ENCODE measurements around the gene OGDH.

Gene OGDH

DNA sequence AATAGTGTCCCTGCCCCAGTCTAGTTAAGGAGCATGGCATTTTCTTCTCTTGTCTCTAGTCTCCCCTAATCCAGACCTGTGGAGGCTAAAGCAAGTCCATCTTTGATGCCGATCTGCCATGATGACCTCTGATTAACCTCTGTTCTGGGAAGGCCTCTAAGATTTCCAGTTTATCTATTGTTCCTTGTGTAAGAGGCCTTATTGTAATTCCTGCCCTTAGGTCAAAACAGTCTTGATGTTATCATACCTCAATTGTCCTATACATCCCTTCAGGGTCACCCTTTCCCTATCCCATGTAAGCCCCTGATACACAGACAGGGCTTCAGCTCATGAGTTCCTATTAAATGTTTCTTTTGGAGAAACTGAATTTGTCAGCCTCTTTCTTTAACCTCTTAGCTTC, 137.3 kb downstream of the OGDH start:
- no peak for DNase-seq

GRCh38 chr7:44748045-44748947, 141.9 kb downstream of the OGDH start, which contains the start of gene ZMIZ2:
TSS of gene ZMIZ2 (plus strand) at chr7:44748847. CDS start at chr7:44756250, 7,403 bp downstream.
- DNase-seq, result peak; percentile 89 to 94

DNA sequence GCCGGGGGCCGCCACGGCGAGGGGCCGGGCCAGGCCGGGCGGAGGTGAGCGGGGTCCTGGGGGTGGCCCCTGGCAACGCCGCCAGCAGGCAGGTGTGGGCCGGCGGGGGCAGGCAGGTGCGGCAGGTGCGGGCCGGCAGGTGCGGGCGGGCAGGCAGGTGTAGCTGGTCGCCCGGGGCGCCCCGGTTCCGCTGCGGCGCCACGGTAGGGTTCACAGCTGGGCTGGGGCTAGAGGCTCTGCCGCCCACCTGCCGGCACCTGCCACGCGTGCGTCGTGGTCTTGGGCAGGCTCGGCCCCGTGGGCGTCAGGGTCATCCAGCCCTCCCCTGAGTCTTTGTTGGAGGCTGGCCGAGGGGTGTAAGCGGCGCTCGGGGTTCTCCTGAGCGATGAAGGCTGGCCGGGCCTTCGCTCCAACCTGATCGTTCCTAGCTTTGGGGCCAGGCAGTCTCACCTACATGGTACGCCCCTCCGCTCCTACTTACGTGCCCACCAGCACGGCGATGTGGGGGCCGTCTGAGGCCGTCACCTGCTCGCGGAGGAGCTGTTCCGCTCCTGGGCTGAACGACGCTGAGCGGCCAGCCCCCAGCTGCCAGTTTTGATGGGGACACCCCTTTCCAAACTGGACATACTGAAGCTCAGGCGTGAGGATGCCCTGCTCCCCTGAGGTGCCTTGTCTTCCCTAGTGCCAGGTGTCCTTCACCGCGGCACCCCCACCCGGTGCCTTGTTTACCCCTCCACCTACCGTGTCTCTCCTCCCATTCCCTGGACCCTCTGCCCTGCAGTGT, 142.7 kb downstream of the OGDH start:
- no peak for DNase-seq

GRCh38 chr7:44749992-44750391, 143.6 kb downstream of the OGDH start:
- no peak for DNase-seq

- no peak for DNase-seq
These were observed 144.0 kb downstream of the OGDH start for GRCh38 chr7:44750424-44750823.

GRCh38 chr7:44750921-44751571, 144.6 kb downstream of the OGDH start:
- peak; percentile 55 to 65 for DNase-seq

DNA sequence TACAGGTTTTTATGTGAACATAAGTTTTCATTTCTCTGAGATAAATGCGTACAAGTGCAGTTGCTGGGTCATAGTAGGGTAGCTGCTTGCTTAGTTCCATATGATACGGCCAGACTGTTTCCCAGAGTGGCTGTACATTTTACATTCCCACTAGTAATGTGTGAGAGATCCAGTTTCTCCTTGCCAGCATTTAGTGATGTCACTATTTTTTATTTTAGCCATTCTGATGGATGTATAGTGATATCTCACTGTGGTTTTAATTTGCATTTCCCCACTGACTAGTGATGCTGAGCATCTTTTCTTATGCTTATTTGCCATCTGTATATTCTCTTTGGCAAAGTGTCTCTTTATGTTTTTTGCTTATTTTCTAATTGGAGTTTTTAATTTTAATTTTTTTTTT, 146.4 kb downstream of the OGDH start:
- no peak for DNase-seq

- no peak for DNase-seq
These were observed 148.6 kb downstream of the OGDH start for GRCh38 chr7:44754802-44755697.

GRCh38 chr7:44755698-44756627, 149.5 kb downstream of the OGDH start:
- DNase-seq, result no peak

- DNase-seq, result no peak
These were observed 150.5 kb downstream of the OGDH start for GRCh38 chr7:44756904-44757303.

DNA sequence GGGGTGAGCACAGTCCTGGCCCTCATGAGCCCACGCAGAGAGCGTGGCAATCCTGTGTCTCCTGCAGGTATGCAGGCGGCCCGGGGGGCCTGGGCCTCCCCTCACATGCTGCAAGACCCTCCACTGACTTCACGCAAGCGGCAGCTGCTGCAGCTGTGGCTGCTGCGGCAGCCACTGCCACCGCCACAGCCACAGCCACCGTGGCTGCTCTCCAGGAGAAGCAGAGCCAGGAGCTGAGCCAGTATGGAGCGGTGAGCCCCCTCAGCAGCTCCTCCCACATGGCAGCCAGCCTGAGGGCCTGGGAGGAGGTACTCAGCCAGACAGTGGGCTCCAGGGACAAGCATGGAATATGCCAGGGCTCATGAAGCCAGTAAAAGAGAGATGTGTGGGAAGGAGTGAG, 150.9 kb downstream of the OGDH start:
- no peak for DNase-seq

GRCh38 chr7:44757739-44758138, 151.3 kb downstream of the OGDH start:
- DNase-seq, result no peak
